Activated CD4-positive, alpha-beta T cell treated with anti-CD3 and anti-CD28 coated beads, Interleukin-2, amount 50 U/mL, for 4 hours (primary cell): ENCODE measurements around the gene FBXO44.

Source experiments
- DNase-seq, 2 experiments: peaks; one replicate each; pipeline ENCODE4 v3.0.0-alpha.2; 2020

FBXO44 gene

GRCh38 chr1:11664336-11665065, 9.8 kb downstream of the FBXO44 start:
- DNase-seq: peak; percentile 54 to 59

GRCh38 chr1:11668516-11668915, 13.8 kb downstream of the FBXO44 start:
- DNase-seq: no peak

GRCh38 chr1:11670747-11671146, 16.1 kb downstream of the FBXO44 start:
- no peak for DNase-seq

GRCh38 chr1:11671205-11671543, 16.5 kb downstream of the FBXO44 start:
- DNase-seq: no peak

- no peak for DNase-seq
Observed at GRCh38 chr1:11671544-11672286, 17.0 kb downstream of the FBXO44 start.

GRCh38 chr1:11673089-11673769, 18.6 kb downstream of the FBXO44 start:
- no peak for DNase-seq

GRCh38 chr1:11674488-11674887, 19.8 kb downstream of the FBXO44 start:
- no peak for DNase-seq

GRCh38 chr1:11675325-11675724, 20.6 kb downstream of the FBXO44 start:
- no peak for DNase-seq

GRCh38 chr1:11676386-11677103, 21.9 kb downstream of the FBXO44 start:
- no peak for DNase-seq

GRCh38 chr1:11678442-11678841, 23.8 kb downstream of the FBXO44 start:
- no peak for DNase-seq

GRCh38 chr1:11680270-11681070, 25.8 kb downstream of the FBXO44 start:
- no peak for DNase-seq

GRCh38 chr1:11681071-11681771, 26.5 kb downstream of the FBXO44 start, which contains the start of gene MAD2L2:
MAD2L2 (minus strand) TSS chr1:11681148; CDS start chr1:11680601, 547 bp downstream.
- peak; percentile 87 to 88 for DNase-seq

GRCh38 chr1:11682287-11682771, 27.7 kb downstream of the FBXO44 start:
- DNase-seq: no peak

GRCh38 chr1:11682799-11683198, 28.1 kb downstream of the FBXO44 start:
- DNase-seq: no peak

- DNase-seq: no peak
Observed at GRCh38 chr1:11684070-11684469, 29.4 kb downstream of the FBXO44 start.

- no peak for DNase-seq
Observed at GRCh38 chr1:11685210-11685752, 30.6 kb downstream of the FBXO44 start.

- no peak for DNase-seq
Observed at GRCh38 chr1:11688506-11688905, 33.8 kb downstream of the FBXO44 start.

GRCh38 chr1:11690397-11691301, 36.0 kb downstream of the FBXO44 start:
- no peak for DNase-seq

GRCh38 chr1:11691302-11691914, 36.7 kb downstream of the FBXO44 start, which contains the start of gene DRAXIN:
DRAXIN (plus strand) TSS chr1:11691710; CDS start chr1:11706259, 14,549 bp downstream.
- DNase-seq: no peak
